NOMO-1 (cell line): Measurements from ENCODE around the gene CTAGE6.
"Not testable (repeated sequence)": the region's sequence is repeated elsewhere in the genome, so short reads cannot be mapped to it uniquely, and the experiment has no call there.

ENCODE experiments used
- DNase-seq, 2 experiments: peaks; one replicate each; lab custom pipeline; 2025; ENCODE audit not compliant: unreplicated experiment in 2 of 2; lab: John Stamatoyannopoulos, UW

CTAGE6 gene

GRCh38 chr7:143720335-143720734 is 37.2 kb downstream of the CTAGE6 start:
- not testable (repeated sequence) for DNase-seq

- not testable (repeated sequence) for DNase-seq
Observed at GRCh38 chr7:143715543-143716193, 41.8 kb downstream of the CTAGE6 start.

- DNase-seq = not testable (repeated sequence)
Observed at GRCh38 chr7:143714581-143715454, 42.7 kb downstream of the CTAGE6 start.

GRCh38 chr7:143712381-143712780 is 45.1 kb downstream of the CTAGE6 start:
- not testable (repeated sequence) for DNase-seq

GRCh38 chr7:143711727-143712324 is 45.7 kb downstream of the CTAGE6 start:
- not testable (repeated sequence) for DNase-seq

GRCh38 chr7:143709895-143710294 is 47.6 kb downstream of the CTAGE6 start:
- not testable (repeated sequence) for DNase-seq
